ENCODE measurements around the gene SULF2.

The SULF2 gene

GRCh38 chr20:47762699-47763268 is 22.5 kb downstream of the SULF2 start:
- DNase-seq (ENCODE audit: low read depth in 4 of 4, low spot score in 1 of 4) = no peak

GRCh38 chr20:47761482-47762047 is 23.7 kb downstream of the SULF2 start:
- DNase-seq (ENCODE audit: low read depth in 4 of 4, low spot score in 1 of 4) = no peak

DNA sequence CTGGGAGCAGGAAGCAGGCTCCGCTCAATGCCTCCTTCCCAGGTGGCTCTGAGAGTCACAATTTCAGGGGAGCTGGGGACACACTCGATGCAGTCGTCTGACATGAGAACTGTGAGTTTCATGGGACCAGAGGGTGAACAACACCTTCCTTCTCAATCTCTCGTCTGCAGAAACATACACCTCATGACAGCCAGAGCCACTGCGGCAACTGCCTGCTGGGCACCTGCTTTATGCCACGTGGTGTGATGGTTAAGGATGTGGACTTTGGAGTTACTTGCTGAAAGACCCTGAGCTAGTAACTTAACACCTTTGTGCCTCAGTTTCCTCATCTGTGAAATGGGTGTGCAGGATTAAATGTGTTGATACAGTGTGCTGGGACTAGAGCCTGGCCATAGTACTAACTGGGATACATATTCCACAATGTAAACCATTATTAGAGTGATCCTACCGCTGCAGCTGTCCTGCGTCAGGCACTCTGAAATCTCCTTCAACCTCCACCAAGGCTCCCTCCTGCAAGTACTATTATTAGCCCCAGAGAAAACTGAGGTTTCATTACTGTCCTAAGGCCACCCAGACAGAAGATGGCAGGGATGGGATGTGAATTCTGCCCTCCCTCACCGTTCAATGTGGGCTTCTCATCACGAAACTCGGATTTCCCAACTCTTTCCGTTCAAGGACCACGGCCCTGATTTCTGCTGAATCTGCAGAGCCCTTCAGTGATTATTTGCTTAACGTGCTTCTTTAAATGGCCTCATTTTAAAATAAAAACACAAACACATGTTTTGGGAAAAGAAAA is 24.4 kb downstream of the SULF2 start:
- DNase-seq (ENCODE audit: low read depth in 4 of 4, low spot score in 1 of 4) = no peak

GRCh38 chr20:47758517-47759450 is 26.5 kb downstream of the SULF2 start:
- DNase-seq (ENCODE audit: low read depth in 4 of 4, low spot score in 1 of 4) = no peak

DNA sequence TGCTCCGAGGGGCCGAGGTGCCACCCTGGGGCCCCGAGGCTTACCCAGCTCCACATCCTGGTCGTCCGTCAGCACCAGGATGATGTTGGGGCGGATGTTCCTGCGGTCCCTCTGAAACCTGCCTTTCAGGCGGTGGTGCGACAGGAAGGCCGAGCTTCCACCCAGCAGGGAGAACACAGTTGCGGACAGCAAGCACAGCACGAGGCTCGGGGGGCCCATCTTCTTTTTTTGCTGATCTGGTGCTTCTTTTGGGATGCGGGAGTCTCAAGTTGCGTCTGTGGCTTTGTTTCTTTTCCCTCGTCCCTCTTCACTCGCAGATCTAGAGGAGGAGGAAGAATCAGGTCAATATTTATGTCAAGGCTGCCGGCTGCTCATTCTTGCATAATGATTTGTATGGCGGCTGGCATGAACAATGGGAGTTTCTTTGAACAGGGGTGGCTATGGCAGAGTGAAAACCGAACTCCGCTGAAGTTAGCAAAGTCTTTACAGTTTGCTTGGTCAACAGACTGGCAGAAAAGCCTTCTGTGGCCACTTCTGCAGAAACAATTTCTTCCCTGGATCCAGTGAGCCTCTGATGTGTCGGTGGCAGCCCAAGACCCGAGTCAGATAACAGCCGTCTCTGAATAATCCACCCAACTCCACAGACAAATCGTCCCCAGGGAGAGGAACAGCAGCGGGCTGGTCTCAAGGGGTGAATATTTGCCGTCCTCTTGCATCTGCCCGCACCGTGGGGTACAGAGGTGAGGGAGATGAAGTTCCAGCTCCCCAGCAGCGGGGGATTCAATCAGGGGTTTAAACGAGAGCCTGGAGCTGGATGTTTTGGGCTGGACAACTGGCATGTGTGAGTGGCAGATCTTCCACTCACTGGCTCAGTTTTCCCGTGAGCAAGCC is 27.9 kb downstream of the SULF2 start:
- DNase-seq (ENCODE audit: low read depth in 4 of 4, low spot score in 1 of 4) = no peak

- no peak for DNase-seq (ENCODE audit: low read depth in 4 of 4, low spot score in 1 of 4)
Observed at GRCh38 chr20:47754946-47755652, 30.2 kb downstream of the SULF2 start.

DNA sequence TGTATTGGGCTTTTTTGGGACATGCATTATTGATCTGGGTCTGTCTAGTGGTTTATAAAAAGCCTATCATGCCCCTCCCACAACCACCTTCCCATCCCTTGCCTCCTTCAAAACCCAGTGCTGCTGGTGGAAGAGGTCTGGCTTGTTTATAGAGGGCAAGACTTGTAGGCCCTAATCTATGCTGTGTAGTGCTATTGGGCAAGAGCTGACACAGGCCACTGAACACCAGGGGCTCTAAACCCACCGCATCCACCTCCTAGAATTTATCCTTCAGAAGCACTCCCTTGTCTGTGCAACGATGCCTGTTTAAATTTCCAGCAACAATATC is 30.9 kb downstream of the SULF2 start:
- no peak for DNase-seq (ENCODE audit: low read depth in 4 of 4, low spot score in 1 of 4)

DNA sequence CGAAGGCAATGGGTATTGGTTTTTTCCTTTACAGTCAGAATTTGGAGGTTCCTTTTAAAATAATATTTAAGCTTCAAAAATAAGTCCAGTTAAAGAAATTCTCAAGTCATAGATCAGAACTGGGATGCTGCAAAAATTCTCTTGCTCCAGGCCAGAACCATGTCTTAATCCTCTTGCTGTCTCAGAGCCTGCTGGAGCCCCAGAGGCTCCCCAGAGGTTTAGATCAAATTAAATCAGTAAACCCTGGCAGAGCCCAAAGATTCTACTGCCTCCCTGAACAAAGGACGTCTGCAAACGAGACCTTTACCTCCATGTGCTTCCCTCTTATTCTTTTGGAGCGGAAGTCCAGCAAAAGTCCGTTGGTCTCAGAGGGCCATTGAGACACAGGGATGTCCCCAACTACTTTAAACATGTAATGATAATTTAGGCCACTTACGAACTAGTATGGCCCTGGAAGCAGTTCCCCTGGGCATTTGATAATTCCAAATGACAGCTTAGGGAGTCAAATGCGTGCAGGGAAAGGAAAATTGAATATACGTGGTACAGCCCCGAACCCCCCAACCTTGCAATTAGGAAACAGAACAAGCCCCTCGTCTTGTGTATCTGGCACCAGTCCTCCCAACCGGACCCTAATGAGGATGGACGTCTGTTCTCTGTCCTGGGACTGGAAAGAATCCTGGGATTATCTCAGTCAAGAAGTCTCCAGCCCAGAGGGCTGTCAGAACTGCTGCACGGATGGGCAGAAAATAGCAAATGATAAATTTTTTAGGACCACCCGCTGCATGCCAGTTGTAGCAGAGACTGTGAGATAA is 31.5 kb downstream of the SULF2 start:
- no peak for DNase-seq (ENCODE audit: low read depth in 4 of 4, low spot score in 1 of 4)

GRCh38 chr20:47751449-47751848 is 33.8 kb downstream of the SULF2 start:
- DNase-seq (ENCODE audit: low read depth in 4 of 4, low spot score in 1 of 4) = no peak

GRCh38 chr20:47749339-47749738 is 35.9 kb downstream of the SULF2 start:
- DNase-seq (ENCODE audit: low read depth in 4 of 4, low spot score in 1 of 4) = no peak

GRCh38 chr20:47748823-47749222 is 36.5 kb downstream of the SULF2 start:
- no peak for DNase-seq (ENCODE audit: low read depth in 4 of 4, low spot score in 1 of 4)

- DNase-seq (ENCODE audit: low read depth in 4 of 4, low spot score in 1 of 4) = no peak
Observed at GRCh38 chr20:47748069-47748468, 37.2 kb downstream of the SULF2 start.

- DNase-seq (ENCODE audit: low read depth in 4 of 4, low spot score in 1 of 4) = no peak
Observed at GRCh38 chr20:47747669-47748031, 37.6 kb downstream of the SULF2 start.

DNA sequence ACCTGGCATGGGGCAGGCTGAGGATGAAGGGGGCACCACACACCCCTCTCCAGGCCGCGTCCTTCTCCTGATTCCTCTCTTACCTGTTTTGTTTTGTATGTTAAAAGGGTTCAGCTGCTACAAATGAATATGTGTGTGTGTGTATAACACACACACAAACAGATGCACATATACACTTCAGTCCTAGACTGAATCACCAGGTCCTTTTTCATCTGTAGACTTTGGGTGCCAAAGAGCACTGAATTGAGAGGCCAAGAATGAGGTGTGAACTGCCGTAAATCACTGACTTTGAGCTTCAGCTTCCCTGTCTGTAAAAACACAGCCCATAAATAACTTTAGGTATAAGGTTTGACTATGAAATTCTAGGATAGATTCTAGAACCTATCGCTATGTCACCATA is 40.5 kb downstream of the SULF2 start:
- DNase-seq (ENCODE audit: low read depth in 4 of 4, low spot score in 1 of 4) = no peak

DNA sequence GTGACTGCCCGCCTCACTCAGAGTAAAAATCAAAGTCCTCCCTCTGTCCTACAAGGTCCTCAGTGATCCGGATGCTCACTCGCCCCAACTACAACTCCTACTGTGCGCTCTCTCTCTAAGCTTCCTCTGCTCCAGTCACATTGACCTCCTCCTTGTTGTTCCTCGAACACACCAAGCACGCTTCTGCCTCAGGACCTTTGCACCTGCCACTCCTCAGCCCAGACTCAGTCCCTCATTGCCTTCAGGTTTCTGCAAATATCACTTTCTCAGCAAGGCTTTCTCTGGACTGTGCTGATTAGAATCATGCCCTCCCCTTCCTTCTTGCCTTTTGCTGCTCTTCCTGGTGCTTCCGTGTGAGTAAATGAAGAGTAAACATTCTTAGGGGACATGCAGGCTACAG is 41.6 kb downstream of the SULF2 start:
- no peak for DNase-seq (ENCODE audit: low read depth in 4 of 4, low spot score in 1 of 4)

DNA sequence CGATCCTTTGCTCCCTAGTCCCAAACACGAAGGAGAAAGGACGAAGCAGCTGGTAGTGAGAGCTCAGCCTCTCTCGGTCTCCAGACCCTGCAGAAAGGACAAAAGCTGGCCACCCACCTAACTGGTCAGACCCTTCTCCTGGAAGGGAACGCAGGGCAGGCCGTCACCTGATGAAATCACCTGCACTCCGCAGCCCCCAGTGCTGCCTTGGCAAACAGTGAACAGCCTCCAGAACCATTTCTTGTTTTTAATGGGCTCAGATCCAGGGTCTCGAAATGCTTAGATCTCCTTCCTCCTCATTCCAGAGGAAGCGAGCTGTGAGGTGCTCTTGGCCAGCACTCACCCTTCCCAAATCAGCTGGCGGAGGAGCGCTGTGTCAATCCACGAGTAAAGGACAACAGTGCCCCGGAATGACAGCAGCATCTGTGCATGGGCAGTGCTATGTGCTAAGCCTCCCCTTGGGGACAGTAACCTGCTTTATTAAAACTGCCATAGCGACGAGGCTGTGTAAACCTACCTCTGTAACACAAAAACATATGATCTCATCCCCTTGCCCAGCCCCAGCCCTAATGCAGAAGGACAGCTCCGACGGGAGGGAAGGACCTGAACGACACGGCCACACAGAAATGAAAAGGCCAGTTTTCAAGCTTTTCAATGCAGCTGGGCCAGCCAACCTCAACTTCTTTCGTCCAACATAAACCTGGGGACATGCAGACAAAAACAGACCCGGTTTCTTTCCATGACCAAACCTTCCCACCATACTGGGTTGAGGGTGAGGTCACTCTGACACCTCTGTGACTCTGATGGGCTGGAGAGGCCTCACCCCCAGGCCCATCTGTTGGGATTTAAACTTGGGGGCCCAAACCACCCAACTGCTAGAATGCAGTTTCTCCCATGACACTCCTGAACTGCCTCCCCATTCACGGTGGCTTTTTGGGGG is 43.3 kb downstream of the SULF2 start:
- no peak for DNase-seq (ENCODE audit: low read depth in 4 of 4, low spot score in 1 of 4)

- no peak for DNase-seq (ENCODE audit: low read depth in 4 of 4, low spot score in 1 of 4)
Observed at GRCh38 chr20:47740862-47741184, 44.5 kb downstream of the SULF2 start.

GRCh38 chr20:47740121-47740861 is 45.0 kb downstream of the SULF2 start:
- no peak for DNase-seq (ENCODE audit: low read depth in 4 of 4, low spot score in 1 of 4)

Measured in stimulated activated CD4-positive, alpha-beta T cell treated with anti-CD3 and anti-CD28 coated beads, Interleukin-1b, Interleukin-23, amount 100 ng/mL, for 24 hours (primary cell).